LHCN-M2 (cell line): ENCODE data around the gene PCDH11X. TPM values are rescaled to one million over a fixed set of nuclear protein-coding genes. Genes with fewer than 3 reads are reported as not detected.
"Not testable (repeated sequence)": the region's sequence is repeated elsewhere in the genome, so short reads cannot be mapped to it uniquely, and the experiment has no call there.

Experiments
- DNase-seq: peaks from one replicate; pipeline ENCODE4 v3.0.0-alpha.2; 2012; ENCODE audit warnings: low read depth
- polyA plus RNA-seq: library from polyadenylated mRNA; unstranded; fragments of >200 nt; gene quantifications from one replicate; pipeline ENCODE4 v1.2.1, GENCODE V29; 2012; ENCODE audit warnings: missing spikeins
- total RNA-seq: library from RNA; depleted of rRNA; stranded (reverse); fragments of >200 nt; gene quantifications from 2 replicates; pipeline ENCODE4 v1.2.3, GENCODE V29; 2014; rRNA removed

PCDH11X gene
- total RNA-seq = not detected in 2 replicates
- polyA plus RNA-seq = not detected

- not testable (repeated sequence) for DNase-seq
Measured at GRCh38 chrX:91779135-91779534, at the start of gene PCDH11X. Gene PCDH11X (plus strand): TSS chrX:91779375. CDS start chrX:91835505, 56,130 bp downstream.

DNA sequence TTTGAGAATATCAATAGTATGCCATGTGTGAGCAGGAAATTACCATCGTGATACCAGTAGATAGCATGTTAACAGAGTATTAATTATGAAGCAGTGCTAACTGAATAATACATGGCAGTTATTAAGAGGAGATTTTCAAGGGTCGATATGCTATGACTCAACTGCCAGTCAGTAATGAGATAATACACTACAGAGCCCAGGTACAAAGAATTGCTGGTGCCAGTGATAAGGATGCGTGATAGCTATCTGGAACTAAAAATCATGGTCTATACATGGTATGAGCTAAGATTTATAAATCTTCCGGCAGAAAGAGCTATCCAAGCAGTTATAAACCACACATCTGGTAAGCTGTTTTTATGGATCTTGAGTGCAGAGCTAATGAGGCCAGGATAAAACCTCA is 31.7 kb upstream of the PCDH11X start:
- not testable (repeated sequence) for DNase-seq

- not testable (repeated sequence) for DNase-seq
Measured at GRCh38 chrX:91753022-91753421, 26.2 kb upstream of the PCDH11X start.

DNA sequence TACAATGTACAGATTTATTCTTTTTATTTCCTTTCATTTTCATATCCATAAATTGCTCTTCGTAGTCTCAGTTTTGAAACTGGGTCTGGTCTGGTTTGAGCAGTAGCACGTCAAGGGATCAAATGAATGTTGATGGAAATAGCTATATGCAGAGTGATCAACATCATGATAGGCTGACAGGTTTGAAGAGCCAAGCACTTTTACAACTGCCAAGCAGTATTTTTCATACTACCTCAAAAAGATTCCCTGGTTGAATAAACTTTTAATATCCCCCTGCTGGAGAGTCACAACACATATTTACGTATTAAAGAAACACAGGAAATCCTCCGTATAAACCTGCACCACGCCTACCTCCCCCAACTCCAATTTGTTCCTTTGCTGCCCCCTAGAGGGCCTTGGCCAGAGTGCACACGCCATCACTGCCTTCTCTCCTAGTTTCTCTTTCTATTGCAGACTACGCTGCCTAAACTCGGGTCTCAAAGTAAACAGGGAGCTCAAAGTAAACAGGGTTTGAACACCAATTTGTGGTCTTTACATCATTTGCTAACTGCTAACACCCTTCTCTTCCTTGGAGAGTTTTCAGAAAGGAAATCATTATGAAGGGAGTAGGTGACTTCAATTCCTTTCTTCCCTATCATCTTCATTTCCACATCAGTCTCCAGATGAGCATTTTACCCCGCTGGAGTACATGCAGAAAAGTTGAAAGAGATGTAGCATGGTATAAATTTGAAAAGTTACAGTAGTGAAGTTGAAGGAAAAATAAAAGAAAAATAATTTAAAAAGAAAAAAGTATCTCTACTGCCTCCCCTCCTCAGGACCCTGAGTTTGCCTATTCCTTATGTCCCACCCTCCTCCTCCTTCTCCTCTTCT is 8.3 kb upstream of the PCDH11X start:
- DNase-seq = peak; percentile 0

DNA sequence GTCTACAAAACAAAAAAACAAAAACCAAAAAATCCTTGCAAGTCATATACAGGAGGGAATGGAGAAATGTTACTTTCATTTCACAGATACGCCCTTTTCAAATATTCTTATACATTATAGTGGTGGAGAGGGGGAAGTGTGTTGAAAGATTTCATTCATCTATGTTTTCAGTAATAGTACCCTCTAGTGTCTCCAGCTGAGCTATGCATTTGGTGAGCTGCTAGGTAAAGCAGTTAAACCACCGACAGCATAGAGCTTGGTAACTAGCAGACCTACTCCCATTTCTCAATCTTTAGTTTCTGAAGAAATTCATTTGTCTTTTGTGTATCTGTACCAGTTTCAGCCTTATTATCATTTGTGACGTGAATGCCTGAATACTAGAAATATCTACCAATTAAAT is 5.2 kb upstream of the PCDH11X start:
- not testable (repeated sequence) for DNase-seq

DNA sequence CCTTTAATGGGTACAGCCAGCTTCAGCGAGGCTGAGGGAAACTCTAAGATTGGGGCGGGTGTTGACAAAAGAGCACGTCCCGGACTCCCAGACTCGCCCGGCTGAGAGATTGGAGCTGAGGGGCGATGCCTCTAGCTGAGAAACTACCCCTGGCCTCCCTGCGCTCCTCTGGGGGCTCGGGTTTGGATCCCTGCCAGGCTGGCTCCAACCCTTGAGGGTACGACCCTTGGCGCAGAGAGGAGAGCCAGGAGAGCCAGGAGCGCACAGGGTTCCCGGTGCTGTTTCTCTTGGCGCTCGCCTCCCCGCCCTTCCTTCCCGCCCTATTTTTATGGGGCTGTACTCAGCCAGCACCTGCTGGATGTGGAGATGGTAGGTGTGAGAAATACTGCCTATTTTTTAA is 833 bp downstream of the PCDH11X start:
- DNase-seq = not testable (repeated sequence)

- not testable (repeated sequence) for DNase-seq
Measured at GRCh38 chrX:91780698-91781097, 1.5 kb downstream of the PCDH11X start.

DNA sequence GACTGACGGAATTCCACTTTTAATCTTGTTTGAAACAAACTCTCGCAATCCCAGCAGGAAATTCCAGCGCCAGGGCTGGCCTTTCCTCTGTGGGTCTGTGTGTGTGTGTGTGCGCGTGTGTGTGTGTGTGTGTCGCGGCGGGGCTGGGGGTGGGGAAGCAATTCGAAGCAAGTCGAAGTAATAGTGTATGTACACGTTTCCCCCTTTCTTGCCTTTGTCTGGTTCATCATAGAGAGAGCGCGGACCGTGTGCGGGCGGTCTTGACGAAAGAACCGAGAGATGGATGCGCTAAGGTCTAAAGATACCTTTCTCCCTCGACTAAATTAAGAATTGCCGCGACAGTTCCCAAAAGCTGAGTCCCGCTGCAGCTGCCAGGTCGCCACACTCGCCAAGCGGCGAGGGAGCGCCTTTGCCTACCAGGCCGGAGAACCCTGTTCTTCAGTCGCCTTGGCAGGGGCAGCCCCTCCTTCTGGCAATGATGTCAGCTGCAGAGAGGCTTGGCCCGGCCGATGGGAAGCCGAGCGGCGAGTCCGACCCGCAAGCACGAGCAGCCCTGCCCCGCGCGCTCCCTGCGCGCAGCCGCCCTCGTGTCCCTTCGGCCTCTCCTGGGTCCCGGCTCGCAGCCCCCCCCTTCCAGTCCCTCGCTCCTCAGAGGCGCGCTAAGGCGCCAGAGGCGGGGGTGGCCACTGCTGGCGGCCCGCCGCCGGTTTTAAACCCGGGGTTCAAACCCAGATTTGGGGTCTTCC is 2.6 kb downstream of the PCDH11X start:
- DNase-seq = not testable (repeated sequence)

- DNase-seq = not testable (repeated sequence)
Measured at GRCh38 chrX:91782825-91783224, 3.6 kb downstream of the PCDH11X start.

GRCh38 chrX:91817537-91817936 is 38.4 kb downstream of the PCDH11X start:
- not testable (repeated sequence) for DNase-seq

GRCh38 chrX:91825321-91825720 is 46.1 kb downstream of the PCDH11X start:
- DNase-seq = not testable (repeated sequence)
